Endothelial cell of coronary artery (primary cell): ENCODE results near the gene BRD2. TPM values are rescaled to one million over a fixed set of nuclear protein-coding genes. Genes with fewer than 3 reads are reported as not detected.

Experiments
- total RNA-seq: library from RNA; depleted of rRNA; stranded (reverse); fragments of >200 nt; gene quantifications from 2 replicates; pipeline ENCODE4 v1.2.3, GENCODE V29; 2014

Gene BRD2
- total RNA-seq = 48.0 and 63.6 TPM in 2 replicates

DNA sequence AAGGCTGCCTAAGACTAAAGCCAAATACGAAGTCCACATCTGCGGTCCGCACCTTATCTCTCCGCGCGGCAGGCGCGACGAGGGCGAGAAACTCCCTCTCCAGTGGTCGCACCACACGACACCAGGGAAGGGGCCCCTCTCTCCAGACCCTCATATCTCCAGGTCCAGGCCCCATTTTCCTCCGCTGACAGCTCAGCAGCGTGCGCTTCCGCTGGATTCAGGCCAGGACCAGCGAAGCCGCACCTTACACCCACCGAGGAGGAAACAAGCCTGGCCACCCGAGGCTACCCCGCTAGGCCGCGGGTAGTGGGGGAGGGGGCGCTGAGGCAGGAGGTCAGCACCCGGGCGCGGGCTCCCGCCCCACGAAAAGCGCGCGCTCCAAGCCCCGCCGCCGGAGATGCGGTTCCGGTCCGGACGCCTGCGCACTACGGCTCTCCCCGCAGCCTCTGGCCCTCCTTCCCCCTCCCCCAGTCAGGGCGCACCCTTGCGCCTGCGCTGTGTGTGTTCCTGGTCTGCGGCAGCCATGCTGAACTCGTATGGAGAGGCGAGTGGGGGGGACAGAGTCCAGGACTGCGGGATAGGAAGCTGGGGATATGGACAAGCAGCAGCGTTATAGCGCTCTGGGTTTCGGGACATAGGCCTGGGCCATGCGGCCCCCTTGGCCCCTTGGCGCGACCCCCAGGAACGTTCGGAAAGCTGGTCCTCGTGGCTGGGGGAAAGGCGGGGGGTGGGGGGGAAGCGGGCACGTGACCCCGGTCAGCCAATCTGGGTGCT is at the start of gene BRD2:
Gene BRD2 (plus strand): TSS at position 502 of the 774 bp plus-strand sequence. CDS start 4,305 bp downstream, outside the sequence.

DNA sequence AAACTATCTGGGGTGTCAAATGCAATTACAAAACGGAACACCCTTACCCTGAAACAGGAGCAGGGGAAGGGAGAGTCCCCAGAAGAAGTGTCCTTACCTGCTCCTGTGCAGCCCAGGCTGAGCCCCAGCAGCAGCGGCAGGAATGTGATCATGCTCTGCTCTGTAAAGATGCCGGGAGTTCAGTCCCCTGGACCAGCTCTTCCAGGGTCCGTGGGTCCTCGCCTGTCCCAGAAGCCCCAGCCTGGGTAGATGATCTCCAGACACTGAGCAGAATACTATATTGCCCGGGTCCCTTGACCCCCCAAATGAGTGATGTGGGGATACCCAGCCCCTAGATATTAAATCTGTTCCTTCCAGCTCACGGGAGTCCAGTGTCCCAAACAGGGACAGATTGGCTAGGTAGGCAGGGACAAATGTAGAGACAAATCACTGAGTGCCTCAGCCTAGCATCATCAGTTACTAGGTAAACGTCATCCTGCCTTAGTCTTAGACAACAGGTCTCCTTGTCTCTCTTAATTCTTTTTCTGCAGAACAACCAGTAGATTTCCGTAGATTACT is 27.7 kb upstream of the BRD2 start, which contains the start of gene HLA-DMB:
Gene HLA-DMB (minus strand): TSS at position 373 of the 558 bp plus-strand sequence. CDS start 221 bp downstream, at position 152.

DNA sequence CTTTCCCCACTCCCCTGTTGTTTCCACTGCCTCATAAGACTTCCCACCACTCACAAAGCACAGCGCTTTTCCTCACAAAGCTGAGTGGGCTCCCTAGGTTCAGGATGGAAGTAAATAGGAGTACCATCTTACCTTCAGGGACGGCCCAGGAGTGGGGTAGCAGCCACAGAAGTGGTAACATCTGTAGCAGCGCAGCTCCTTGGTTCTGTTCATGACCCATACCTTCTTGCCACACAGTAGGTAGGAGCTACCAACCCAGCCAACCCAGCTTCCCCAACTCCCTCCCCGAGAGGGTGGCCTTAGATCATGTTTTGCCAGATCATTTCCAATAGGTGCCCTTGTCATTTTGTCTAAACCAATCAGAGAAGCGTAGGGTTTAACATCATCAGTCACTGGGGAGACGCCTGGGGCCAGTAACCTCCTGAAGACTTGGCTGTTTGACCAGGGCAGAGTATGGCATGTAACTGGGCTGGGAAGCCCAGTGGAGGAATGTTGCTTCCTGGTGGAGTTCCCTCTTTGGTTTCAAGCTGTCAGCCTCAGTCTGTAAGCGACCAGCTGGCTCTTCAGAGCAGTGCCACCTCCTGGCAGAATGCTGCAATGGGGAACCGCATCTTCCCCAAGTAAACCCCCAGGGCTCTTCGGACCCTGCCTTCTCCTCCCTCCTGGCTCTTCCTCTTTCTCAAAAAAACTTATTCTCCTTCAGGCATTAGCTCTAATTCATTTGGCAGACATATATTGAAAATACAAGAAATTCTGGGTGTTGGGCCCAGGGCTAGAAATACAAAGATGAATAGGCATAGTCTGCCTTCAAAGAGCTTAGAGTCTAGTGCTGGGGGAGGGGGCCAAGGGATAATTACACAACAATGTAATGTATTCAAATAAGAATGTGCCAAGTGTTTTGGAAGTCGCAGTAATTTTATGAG is 15.3 kb upstream of the BRD2 start, which contains the start of gene HLA-DMA:
Gene HLA-DMA (minus strand): TSS at position 281 of the 923 bp plus-strand sequence. CDS start 61 bp downstream, at position 220.

DNA sequence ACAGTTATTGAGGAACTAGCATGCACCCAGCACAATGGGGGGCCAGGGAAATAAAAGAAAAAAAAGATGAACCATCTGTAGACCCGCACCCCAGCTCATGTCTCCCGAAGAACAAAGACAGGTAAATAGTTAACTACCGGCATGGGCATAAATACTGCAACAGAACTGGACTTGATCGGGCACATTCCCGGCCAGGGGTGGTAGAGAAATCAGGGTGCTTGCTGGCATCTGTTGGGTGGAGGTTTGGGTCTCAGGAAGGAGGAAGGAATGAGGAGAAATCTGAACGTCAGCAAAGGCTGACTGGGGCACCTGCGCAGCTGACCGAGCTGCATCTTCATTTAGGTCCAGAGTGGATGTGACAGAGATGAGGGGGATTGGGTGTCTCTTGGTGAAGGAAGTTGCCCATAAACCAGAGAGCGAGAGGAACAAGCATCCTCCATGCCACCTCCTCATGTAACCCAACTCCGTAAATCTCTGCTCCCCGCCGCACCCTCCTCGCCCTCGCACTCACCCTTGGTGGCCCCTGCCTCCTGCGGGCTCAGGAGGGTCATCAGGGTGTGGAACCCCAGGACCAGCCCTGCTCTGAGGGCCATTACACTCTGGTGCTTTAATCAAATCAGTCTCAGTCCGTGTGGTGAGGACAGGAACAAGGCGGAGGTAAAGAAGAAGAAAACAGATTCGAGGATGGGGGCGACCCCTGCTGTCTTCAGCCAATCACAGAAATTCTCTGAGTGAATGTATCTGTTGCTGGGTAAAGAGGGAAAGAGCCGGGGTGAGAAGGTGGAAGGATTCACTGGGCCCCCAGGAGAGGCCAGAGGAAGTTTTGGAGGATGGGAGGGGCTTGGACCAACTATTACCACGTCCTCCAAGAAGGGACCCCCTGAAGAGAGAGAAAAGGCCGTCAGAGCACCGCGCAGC is 40.8 kb downstream of the BRD2 start, which contains the start of gene HLA-DOA:
Gene HLA-DOA (minus strand): TSS at position 648 of the 918 bp plus-strand sequence.

Other genes starting within 250 kb of the BRD2 start
- not detected in 2 replicates for gene HLA-DQA2, start 227.2 kb upstream of the BRD2 start, total RNA-seq
- gene HLA-DQB2, start 205.1 kb upstream of the BRD2 start, total RNA-seq = not detected in 2 replicates
- gene HLA-DOB, start 151.6 kb upstream of the BRD2 start, total RNA-seq = 0.47 TPM in 1 of 2 replicates, not detected in the other
- gene TAP2, start 129.9 kb upstream of the BRD2 start, total RNA-seq = 36.6 and 42.7 TPM in 2 replicates
- 46.6 and 69.2 TPM in 2 replicates for gene PSMB8, start 124.5 kb upstream of the BRD2 start, total RNA-seq
- 35.1 and 52.2 TPM in 2 replicates for gene TAP1, start 114.9 kb upstream of the BRD2 start, total RNA-seq
- 8.6 and 32.4 TPM in 2 replicates for gene PSMB9, start 114.4 kb upstream of the BRD2 start, total RNA-seq
- 0.27 TPM in 1 of 2 replicates, not detected in the other for gene HLA-DMB, start 27.6 kb upstream of the BRD2 start, total RNA-seq
- gene HLA-DMA, start 15.5 kb upstream of the BRD2 start, total RNA-seq = 0.27 and 0.75 TPM in 2 replicates
- under 0.01 TPM in 1 of 2 replicates, not detected in the other for gene HLA-DOA, start 41.0 kb downstream of the BRD2 start, total RNA-seq
- 1.9 and 3.5 TPM in 2 replicates for gene HLA-DPA1, start 105.1 kb downstream of the BRD2 start, total RNA-seq
- 6.3 and 9.2 TPM in 2 replicates for gene HLA-DPB1, start 107.4 kb downstream of the BRD2 start, total RNA-seq
- 0.09 and 0.19 TPM in 2 replicates for gene COL11A2, start 223.9 kb downstream of the BRD2 start, total RNA-seq
- 18.3 and 20.6 TPM in 2 replicates for gene RXRB, start 232.1 kb downstream of the BRD2 start, total RNA-seq
- gene SLC39A7, start 232.3 kb downstream of the BRD2 start, total RNA-seq = 108 and 126 TPM in 2 replicates
- gene HSD17B8, start 236.1 kb downstream of the BRD2 start, total RNA-seq = 3.6 and 4.7 TPM in 2 replicates
- 17.6 and 23.9 TPM in 2 replicates for gene RING1, start 239.9 kb downstream of the BRD2 start, total RNA-seq